Endometrial microvascular endothelial cells (primary cell): Measurements from ENCODE around the gene RBBP8. TPM values are rescaled to one million over a fixed set of nuclear protein-coding genes. Genes with fewer than 3 reads are reported as not detected.
"Not testable (repeated sequence)": the region's sequence is repeated elsewhere in the genome, so short reads cannot be mapped to it uniquely, and the experiment has no call there.

ENCODE experiments used
- in situ Hi-C: cut with HindIII; loops from 2 replicates; pipeline ENCODE4 v1.10.0; 2017; ENCODE audit warnings: low sequenced_read_pairs, low pct_unique_long_range_greater_than_20kb; ENCODE audit errors: inconsistent ontology term
- total RNA-seq: library from RNA; depleted of rRNA; stranded (reverse); fragments of >200 nt; gene quantifications from one replicate; pipeline ENCODE4 v1.2.3, GENCODE V29; 2015; ENCODE audit errors: inconsistent ontology term

RBBP8 gene
- total RNA-seq = 12.6 TPM

DNA sequence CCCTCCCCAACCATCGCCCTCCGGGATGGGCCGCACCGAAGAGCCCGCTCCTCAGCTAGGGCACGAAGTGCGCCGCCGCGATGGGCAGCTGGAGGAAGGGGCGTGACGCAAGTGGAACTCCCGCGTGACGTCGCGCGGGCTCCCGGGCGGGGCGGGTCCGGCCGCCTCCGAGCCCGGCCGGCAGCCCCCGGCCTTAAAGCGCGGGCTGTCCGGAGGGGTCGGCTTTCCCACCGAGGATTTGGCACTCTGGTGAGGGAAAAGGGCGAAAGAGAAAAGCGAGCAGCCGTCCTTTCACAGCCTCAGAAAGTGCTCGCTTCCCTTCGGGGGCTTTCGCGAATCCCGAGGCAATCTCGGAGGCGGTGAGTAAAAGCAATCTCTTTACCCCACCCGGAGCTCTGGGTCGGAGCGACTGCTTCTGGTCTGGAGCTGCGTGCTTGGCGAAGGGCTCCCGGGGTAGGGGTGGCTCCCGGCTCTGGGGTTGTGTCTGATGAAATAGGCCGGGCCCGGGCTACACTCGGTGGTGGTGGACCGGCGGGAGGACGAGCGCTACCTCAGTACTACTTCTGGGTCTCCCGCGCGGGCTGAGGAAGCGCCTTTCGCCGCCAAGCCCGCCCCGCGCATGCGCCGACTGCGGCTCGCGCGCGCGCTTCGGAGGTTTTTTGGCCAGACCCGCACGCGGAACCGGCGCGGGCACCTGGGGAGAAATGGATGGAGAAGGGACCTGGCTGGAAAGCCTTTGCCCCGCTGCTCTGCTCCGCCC, at the start of gene RBBP8:
Gene RBBP8 (plus strand): TSS at position 123 of the 760 bp plus-strand sequence. CDS start 3,524 bp downstream, outside the sequence.
- in situ Hi-C loops = no loop called here

DNA sequence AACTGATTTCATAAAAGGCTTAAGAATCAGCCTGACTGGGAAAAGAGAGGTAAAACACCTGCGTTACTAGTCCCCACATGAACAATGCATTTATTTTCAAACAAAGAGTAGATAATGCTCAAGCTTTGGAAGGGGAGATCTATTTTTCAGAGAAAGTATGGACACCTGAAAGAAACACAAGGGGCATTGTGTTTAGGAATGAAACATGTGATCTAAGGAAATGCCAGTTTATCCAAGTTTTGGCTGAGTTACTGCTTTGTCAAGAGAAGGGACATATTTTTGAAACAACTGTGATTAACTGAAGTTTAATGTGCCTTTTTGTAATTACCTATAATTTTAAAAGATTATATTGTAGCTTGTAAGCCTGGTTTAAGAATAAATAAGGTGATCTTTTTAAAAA, 49.3 kb upstream of the RBBP8 start:
- in situ Hi-C loops = no loop called here

DNA sequence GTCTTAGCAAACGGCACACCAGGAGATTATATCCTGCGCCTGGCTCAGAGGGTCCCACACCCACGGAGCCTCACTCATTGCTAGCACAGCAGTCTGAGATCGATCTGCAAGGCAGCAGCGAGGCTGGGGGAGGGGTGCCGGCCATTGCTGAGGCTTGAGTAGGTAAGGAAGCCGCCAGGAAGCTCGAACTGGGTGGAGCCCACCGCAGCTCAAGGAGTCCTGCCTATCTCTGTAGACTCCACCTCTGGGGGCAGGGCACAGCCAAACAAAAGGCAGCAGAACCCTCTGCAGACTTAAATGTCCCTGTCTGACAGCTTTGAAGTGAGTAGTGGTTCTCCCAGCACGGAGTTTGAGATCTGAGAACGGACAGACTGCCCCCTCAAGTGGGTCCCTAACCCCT, 47.4 kb upstream of the RBBP8 start:
- in situ Hi-C loops = not testable (repeated sequence)

DNA sequence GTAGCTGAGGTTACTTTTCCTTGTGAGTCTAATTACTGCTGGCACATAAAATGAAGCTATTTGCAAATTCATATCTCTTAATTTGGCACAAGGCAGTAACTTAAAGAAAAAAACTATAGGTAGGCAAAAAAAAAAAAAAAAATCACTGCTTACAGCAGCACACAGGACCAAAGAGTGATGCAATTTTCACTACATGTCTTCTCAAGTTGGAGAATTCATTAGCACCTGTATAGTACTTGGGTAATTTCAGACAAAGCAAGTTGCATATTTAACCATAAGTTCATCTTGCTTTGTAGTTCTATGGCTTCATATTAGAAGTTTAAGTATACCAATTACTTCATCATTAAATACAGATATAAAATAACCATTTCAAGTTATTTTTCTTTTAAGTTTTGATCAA, 33.7 kb upstream of the RBBP8 start:
- in situ Hi-C loops = no loop called here

DNA sequence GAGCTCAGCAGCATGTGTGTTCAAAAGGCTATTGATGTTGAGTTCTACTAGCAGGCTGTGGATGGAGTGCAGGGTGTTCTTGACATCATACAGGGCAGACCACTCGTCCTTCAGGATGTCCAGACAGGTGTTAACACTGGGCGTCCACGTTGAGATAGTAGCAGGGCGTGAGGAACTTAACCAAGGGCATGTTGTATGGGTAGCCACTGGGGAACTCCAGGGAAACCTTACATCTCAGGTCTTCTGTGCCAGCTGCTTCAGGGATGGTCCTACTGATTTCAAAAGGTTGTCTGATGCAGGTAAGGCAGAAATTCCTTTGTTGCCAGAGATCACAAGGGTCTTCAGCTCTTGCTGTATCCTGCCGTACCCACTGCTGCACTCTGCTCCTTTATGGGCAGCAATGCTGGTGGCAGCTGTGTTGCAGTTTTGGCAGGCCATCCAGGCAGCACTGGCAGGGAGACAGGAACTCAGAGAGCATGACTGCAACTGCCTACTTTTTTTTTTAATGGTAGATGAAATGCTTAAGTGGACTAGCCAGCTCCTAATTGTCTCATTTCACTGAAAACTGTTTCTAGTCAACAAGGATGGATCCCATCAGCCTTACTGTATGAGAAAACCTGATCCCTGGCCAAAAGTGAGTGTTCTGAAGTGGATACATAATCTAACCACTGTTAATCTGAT, 32.4 kb upstream of the RBBP8 start:
- in situ Hi-C loops = no loop called here

DNA sequence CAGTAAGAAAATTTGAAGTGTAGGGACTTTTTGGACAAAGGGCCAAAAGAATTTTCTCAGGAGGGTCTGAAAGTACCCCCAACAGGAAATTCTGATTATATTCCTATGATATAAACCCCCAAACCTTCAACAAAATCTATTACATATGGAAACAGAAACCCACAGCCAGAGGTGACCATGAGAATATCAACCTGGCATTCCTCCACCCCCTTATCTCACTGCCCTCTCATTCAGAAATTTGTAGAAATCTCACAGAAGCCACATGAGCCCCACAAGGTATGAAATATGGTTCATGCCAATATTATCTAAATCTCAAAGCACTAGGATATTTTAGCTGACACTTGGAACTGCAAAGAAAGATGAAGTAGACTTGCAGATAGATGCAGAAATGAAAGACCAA, 31.0 kb upstream of the RBBP8 start:
- in situ Hi-C loops = no loop called here

DNA sequence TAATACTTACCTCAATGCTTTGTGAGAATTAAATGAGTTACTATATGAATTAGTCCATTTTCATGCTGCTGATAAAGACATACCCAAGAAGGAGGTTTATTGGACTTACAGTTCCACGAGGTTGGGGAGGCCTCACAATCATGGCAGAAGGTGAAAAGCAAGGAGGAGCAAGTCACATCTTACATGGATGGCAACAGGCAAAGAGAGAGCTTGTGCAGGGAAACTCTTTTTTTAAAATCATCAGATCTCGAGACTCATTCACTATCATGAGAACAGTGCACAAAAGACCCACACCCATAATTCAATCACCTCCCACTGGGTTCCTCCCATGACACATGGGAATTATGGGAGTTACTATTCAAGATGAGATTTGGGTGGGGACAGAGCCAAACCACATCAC, 29.9 kb upstream of the RBBP8 start:
- in situ Hi-C loops = not testable (repeated sequence)

DNA sequence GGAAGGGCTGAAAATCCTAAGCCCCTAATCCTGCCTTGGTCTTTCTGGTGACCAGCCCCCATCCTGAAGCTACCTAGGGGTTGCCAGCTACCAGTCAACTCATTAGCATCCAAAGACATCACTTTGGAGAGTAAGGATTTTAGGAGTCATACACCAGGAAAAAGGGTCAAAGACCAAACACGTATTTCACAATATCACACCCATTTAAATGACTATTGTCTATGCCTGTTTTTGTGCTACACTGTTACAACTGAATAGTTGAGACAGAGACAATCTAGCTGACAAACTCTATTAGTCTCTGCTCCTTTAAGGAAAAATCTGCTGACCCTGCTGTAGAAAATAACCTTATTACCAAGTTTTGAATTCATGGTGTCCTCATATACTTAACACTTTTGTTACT, 21.0 kb upstream of the RBBP8 start:
- in situ Hi-C loops = no loop called here

DNA sequence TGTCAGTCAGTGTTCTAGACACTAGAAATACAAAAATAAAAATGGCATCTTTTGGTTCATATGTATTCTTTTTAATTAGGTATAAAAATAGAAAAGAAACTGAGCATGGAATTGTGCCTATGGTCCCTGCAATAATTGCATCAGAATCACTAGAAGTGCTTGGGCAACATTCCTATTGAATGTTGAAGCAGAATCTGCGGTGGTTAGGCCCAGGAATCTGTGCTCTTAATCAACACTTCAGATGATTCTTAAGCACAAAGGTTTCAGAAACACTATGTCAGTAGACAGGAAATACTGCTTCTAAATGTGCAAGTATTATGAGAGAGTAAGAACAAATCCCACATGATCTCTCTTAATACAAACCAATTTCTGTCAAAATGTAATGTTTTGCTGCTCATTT, 20.3 kb upstream of the RBBP8 start:
- in situ Hi-C loops = no loop called here

DNA sequence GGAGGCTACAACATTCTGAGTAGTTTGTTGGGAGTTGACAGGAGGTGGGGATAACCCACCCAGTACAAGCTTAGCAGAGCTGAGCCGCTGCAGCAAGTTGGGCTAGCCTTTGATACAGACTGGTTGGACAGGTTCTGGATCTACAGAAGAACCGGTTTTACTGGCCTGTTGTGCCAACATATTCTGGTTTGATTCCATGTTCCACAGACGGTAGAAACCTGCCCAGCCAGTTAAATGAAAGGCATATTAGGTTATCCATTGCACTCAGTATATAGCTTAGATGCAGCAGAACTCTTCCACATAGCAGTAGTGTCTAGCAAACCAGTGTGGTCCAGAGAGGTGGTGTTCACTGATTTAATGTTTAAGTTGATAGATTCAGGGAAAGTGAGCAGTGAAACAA, 19.3 kb upstream of the RBBP8 start:
- in situ Hi-C loops = no loop called here

DNA sequence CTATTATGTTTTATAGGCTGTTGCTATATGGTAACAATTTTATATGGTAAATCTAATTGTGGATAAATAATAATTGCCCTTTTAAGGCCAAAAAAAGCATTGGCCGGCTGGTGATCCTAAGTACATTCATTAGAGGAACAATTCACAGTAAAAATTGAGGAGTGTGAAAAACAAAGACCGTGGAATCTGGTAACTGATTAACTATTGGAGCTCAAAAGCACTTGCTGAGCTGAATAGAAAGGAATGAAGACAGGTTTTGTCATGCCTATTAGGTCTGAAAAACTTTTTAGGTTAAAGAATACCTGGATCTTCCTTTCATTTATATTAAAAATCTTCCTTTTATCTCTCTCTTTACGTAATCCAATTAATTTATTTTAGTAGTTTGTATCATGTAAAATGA, 18.5 kb upstream of the RBBP8 start:
- in situ Hi-C loops = no loop called here

DNA sequence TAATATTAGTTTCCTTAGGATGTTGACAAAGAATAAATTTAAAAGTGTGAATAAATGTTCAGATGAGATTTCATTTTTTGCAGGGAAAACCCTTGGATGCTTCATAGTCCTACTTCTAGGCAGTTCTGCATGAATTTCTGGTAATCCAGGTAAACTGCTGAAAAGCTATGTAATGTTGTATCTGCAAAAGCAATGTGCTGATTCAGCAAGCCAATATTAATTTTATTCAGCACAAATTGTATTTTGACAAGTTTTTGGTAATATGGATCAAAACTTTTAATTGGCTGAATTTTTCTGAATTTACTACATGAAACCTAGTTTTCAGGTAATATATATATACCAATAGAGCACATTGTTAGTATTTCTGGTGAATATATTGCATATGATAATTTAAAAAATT, 17.8 kb upstream of the RBBP8 start:
- in situ Hi-C loops = no loop called here

DNA sequence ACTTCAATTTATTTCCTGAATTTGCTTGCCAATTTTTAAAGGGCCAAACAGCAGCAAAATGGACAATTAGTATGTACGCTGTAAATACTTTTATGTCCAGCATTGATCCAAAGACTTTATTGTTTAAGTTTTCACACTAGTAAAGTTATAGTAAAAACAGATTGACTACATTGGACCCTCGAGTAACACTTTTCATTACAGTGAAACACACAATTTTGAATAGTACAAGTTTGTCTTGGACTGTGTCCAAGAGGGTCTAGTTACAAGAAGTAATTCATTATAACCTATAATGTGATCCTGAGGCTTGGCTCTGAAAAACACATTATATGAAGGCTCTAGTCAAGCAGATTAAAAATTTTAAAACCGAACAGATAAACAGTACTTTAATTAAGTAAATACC, 11.4 kb upstream of the RBBP8 start:
- in situ Hi-C loops = no loop called here

DNA sequence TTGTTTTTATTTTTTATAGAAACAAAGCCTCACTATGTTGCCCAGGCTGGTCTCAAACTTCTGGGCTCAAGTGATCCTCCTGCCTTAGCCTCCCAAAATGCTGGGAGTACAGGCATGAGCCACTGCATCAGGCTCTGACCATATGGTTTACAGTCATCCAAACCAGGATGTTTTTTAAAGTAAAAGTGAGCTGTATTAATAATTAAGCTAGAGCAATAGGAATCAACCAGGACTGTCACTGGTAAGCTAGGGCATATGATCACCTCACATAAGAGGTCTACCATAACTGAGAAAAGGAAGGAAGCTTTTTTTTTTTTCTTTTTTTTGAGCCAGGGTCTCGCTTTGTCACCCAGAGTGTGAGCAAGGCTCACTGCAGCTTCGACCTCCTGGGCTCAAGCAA, 8.5 kb upstream of the RBBP8 start:
- in situ Hi-C loops = no loop called here

DNA sequence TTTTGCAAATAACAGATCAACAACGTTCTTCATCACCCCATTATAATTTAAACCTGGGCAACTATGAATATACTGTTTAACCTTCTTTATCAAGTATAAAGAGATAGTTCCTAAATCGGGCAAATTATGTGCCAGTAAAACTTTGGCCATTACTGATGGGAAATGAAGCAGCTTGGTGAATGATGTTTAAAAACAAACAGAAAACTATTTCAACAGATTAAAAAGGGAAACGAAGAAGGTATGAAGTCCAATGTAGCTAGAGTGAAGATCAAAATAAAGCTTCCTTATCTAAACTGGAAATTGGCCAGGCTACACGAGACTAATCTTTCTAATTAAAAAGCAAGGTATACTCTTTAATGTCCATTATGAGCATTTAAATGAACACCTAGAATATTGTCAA, 6.7 kb upstream of the RBBP8 start:
- in situ Hi-C loops = no loop called here

DNA sequence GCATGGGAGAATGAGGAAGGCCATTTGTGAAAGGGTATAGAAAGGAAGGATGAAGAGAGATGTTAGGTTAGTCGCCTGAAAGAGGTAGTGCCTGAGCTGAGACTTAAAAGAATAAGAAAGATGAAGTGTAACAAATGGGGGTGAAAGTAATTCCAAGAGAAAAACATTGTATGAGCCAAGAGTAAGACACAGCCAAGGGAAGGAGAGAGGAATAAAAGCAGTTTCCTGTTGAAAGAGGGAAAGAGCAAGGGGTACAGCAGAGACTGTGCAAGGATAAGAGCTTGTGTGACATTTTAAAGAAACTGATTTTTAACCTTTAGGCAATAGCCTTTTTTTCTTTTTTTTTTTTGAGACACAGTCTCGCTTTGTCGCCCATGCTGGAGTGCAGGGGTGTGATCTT, 4.8 kb upstream of the RBBP8 start:
- in situ Hi-C loops = no loop called here

DNA sequence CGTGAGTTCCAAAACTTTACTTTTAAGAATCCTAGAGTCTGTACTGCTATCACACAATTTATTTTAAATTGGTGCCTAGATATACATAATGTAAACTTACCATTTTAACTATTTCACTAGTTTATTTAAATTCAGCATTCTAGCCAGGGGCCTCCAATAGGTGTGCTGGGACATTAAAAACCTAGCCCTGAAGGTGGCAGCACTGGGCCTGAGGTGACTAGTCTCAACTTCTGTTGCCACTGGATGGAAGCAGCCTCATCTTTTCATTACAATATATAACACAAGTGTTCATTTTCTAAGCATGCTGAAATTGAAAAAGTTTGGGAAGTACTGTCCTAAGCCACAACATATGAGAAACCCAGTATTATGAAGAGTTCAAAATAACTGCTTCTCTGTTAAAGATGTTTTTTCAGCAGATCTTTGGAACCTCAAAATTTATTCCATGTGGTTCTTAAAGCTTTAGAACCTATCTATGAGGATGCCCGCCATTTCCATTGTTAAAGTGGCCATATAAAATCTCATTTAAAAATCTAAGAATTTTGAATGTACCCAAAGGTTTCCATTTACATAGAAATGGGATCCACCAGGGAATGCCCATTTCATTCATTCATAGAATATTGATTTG, 2.9 kb upstream of the RBBP8 start:
- in situ Hi-C loops = no loop called here

DNA sequence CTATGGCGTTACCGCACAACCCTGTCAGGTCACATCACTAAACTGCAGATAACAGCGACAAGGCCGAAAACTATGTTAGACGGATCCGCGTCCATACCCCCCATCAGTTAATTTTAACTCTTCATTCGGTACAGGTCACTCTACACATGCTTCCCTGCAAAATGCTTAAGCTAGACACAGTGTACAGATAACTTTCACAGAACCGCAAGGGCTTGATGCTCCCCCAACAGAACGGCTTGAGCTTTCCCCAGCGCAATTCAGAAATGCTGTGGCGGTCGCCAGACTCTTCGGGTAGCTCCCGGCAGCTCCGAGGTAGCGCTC, 283 bp upstream of the RBBP8 start:
- in situ Hi-C loops = no loop called here

DNA sequence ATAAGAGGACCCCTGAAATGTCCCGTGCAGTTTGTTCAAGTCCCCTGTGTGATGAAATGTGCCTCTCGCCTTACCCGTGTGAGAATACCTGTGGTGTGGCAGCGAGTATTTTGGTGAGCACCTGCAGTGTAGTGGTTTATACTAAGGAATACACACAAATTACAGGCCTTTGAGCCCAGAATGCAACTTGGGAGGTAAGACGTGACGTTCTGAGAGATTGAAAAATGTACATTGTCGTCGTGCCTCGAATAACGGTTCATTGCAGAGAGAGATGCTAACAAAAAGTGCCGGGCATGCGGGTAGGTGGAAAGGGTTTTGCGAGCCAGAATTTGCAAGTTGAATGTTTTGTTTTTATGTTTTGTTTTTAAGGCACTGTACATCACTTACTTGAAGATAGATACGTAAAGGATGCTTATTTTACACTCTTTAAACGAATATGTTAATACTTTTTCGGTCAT, 867 bp downstream of the RBBP8 start:
- in situ Hi-C loops = no loop called here

DNA sequence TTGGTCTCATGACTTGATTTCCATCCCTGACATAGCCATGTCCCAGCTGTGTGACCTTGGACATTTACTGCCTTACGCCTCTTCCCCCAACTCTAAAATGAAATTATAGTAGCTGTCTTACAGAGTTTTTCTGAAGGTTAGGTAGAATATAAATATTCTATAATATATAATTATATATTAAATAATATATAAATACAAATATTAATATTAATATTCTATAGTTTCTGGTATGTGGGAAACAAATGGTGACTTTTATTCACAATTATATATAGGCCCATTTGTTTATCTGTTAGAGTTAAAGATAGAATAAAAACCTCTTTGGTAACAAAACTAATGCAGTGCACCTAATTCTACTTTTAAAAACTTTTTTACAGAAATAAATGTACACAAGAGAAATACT, 1.7 kb downstream of the RBBP8 start:
- in situ Hi-C loops = no loop called here
